ENCODE measurements around the gene ARID1B. TPM values are rescaled to one million over a fixed set of nuclear protein-coding genes. Genes with fewer than 3 reads are reported as not detected.
A peak's percentile ranks its signal among the peaks of the same experiment; 100 is the strongest.

Gene ARID1B
- total and polyA plus RNA-seq, 11 donors = 15.3 to 76.1 (median 40.7) TPM

DNA sequence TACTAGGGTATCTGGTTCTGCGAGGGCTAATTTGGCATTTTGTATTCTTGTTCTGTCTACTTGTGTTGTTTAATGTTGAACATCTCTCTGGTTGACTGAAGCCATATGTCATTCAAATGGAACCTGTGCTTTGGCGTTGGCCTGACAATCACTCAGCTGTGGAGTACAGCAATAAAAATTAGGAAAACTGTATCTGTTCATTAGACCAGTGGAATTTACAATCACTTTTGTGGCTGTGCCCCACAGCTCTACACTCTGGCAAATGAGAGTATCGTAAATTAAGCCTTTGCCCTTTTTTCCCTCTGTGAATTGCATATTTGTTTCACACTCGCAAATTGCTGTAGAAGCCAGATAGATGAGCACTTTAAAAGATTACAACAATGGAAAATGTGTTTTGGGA is 102.0 kb downstream of the ARID1B start:
- intact Hi-C loops (cut with DNase I) = loop anchor here in 2 of 10 donors (10.0 kb wide), 1 partner anchor 146 kb away; no protein-coding TSS in a partner anchor
- ATAC-seq = no peak
- DNase-seq = no peak
- Histone ChIP-seq H3K9me3 (no peaks in the 10 kb centered on the region), H3K27ac (no peak overlapping the region), H3K36me3 (no peaks in the 10 kb centered on the region), H3K27me3 (no peaks in the 10 kb centered on the region), H3K4me3 (no peak overlapping the region), H3K4me1 (peaks cover 0 to 91% (median 64%) of the 10 kb centered on the region in 12 donors)
- 77 to 88% (median 85%) methylated on average over 4 of the region's 4 CpGs for WGBS, 4 donors
- TF ChIP-seq, protein P1, sequence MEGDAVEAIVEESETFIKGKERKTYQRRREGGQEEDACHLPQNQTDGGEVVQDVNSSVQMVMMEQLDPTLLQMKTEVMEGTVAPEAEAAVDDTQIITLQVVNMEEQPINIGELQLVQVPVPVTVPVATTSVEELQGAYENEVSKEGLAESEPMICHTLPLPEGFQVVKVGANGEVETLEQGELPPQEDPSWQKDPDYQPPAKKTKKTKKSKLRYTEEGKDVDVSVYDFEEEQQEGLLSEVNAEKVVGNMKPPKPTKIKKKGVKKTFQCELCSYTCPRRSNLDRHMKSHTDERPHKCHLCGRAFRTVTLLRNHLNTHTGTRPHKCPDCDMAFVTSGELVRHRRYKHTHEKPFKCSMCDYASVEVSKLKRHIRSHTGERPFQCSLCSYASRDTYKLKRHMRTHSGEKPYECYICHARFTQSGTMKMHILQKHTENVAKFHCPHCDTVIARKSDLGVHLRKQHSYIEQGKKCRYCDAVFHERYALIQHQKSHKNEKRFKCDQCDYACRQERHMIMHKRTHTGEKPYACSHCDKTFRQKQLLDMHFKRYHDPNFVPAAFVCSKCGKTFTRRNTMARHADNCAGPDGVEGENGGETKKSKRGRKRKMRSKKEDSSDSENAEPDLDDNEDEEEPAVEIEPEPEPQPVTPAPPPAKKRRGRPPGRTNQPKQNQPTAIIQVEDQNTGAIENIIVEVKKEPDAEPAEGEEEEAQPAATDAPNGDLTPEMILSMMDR (IDR thresholded peaks at IDR 0.05) = no peak
- no peak for TF ChIP-seq POLR2A (IDR thresholded peaks at IDR 0.05)

DNA sequence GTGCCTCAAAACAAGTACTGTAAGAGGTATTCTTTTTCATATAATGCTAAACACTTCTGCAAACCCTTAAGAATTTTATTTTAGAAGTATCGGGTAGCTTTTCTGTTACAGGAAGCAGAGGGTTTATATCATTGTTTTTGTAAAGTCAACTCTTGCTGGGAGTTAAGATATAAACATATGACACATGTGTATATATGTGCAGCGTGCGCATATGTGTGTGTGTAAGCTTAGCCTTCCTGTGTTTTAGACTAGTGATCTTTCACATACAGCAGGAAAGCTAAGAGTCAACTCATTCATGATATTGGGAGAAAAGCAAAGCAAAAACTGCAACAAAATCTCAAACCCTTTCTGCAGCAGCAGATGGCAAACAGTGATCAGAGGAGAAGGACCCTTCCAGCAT is 102.4 kb downstream of the ARID1B start:
- Histone ChIP-seq H3K4me3 (no peak overlapping the region), H3K9me3 (no peaks in the 10 kb centered on the region), H3K27me3 (no peaks in the 10 kb centered on the region), H3K27ac (no peak overlapping the region), H3K4me1 (peaks cover 0 to 93% (median 64%) of the 10 kb centered on the region in 12 donors), H3K36me3 (no peaks in the 10 kb centered on the region)
- TF ChIP-seq, protein P1 (IDR thresholded peaks at IDR 0.05) = no peak
- 79 to 85% (median 81%) methylated on average over 3 of the region's 3 CpGs for WGBS, 4 donors
- intact Hi-C loops (cut with DNase I) = loop anchor here in 2 of 10 donors (10.0 kb wide), 1 partner anchor 145 kb away; no protein-coding TSS in a partner anchor
- DNase-seq = no peak
- no peak for ATAC-seq

DNA sequence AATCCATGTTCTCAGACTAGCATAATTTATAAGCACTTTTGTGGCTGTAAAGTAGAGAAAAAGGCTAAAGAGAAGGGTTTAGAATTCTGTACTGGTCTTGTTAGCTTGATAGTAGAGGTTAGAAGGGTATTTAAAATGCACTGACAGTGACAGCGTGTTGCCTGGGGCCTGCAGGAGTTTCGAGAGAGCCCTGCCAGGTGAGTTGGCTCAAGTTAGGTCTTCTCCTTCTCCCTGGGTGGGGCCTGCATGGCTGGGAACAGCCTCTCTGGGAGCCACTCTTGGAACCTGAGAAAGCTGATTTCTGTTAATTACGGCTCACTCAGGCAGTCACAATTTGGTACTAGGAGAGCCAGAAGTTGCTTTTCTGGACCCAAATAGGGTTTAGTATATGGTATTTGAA is 103.7 kb downstream of the ARID1B start:
- 48 to 68% (median 55%) methylated on average over 3 of the region's 3 CpGs for WGBS, 4 donors
- intact Hi-C loops (cut with DNase I) = loop anchor here in 2 of 10 donors (5.0 to 10.0 kb wide), 3 partner anchors 141 to 304 kb away; no protein-coding TSS in a partner anchor
- Histone ChIP-seq H3K4me1 (peaks cover 0 to 94% (median 67%) of the 10 kb centered on the region in 12 donors), H3K4me3 (no peak overlapping the region), H3K27ac (no peak overlapping the region), H3K36me3 (no peaks in the 10 kb centered on the region), H3K9me3 (no peaks in the 10 kb centered on the region), H3K27me3 (no peaks in the 10 kb centered on the region)
- no peak for DNase-seq
- no peak for ATAC-seq
- TF ChIP-seq, protein P1 (IDR thresholded peaks at IDR 0.05) = no peak
- TF ChIP-seq POLR2A (IDR thresholded peaks at IDR 0.05) = no peak

DNA sequence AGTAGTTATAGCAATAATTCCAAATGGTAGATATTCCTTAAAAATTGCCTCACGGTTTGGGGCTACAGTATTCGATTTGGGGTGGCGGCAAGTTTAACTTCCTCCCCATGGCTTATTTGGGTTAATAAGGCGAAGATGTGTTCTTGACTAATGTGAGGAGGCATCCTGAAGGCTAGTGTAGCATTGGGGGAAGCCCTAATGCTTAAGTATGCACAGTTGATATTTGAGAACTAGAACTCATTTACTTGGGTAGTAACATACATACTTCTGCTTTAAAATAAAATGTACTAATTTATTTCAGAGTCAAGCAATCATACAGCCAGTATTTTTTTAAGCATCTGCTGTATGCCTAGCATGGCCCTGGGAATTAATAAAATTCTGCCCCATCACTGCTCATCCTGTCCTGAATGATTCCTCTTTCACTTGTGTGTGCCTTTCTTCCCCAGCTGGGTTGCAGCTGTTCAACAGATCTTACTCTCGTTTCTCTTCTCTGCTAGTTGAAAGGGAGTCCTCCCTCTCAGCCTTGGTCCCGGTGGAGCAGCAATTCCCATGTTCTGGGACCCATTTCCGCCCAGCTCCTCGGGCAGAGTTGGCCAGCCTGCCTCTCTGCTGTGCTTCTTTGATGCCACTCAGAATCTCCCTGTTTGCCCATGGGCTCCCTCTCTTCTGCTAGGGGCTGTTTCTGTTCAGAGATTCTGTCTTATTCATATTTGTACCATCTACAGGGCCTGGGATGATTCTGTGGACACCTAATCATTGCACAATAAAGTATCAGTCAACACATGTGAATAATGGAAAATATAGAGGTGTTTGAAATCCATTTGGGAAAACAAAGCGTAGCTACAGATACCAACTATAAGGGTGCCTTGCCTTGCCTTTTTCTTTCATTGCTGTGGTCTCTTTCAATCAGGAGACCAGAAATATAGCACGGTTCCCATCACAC is 104.8 kb downstream of the ARID1B start:
- 75 to 84% (median 79%) methylated on average over 10 of the region's 10 CpGs for WGBS, 4 donors
- Histone ChIP-seq H3K27me3 (no peaks in the 10 kb centered on the region), H3K9me3 (no peaks in the 10 kb centered on the region), H3K27ac (no peak overlapping the region), H3K36me3 (no peaks in the 10 kb centered on the region), H3K4me3 (no peak overlapping the region), H3K4me1 (peaks cover 2 to 94% (median 69%) of the 10 kb centered on the region in 12 donors)
- ATAC-seq = peak in 1 of 4 donors; percentile 60
- intact Hi-C loops (cut with DNase I) = loop anchor here in 2 of 10 donors (5.0 to 10.0 kb wide), 3 partner anchors 140 to 303 kb away; no protein-coding TSS in a partner anchor
- no peak for TF ChIP-seq POLR2A (IDR thresholded peaks at IDR 0.05)
- TF ChIP-seq, protein P1 (IDR thresholded peaks at IDR 0.05) = no peak
- peak in 2 of 5 donors; percentile 37 to 46 for DNase-seq
